Measurements from ENCODE around the gene ACAA1.

DNA sequence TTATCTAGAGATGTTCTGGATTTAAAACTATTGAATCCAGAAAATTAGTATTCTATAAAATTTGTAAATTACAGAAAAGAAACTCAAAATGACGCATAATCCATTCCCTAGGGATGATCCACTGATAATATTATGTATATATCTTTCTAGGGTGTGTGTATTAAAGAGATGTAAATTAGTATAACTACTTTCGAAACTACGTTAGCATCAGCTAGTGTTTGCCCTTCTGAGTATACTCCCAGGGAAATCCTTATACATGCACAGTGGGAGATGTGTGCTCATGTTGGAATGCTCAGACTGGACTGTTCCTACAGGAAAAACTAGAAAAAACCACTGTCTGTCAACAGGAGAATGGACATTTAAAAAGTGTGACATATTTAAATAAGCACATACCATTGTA lies 36.4 kb downstream of the ACAA1 start:
- TF ChIP-seq, protein P1, sequence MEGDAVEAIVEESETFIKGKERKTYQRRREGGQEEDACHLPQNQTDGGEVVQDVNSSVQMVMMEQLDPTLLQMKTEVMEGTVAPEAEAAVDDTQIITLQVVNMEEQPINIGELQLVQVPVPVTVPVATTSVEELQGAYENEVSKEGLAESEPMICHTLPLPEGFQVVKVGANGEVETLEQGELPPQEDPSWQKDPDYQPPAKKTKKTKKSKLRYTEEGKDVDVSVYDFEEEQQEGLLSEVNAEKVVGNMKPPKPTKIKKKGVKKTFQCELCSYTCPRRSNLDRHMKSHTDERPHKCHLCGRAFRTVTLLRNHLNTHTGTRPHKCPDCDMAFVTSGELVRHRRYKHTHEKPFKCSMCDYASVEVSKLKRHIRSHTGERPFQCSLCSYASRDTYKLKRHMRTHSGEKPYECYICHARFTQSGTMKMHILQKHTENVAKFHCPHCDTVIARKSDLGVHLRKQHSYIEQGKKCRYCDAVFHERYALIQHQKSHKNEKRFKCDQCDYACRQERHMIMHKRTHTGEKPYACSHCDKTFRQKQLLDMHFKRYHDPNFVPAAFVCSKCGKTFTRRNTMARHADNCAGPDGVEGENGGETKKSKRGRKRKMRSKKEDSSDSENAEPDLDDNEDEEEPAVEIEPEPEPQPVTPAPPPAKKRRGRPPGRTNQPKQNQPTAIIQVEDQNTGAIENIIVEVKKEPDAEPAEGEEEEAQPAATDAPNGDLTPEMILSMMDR (IDR thresholded peaks at IDR 0.05), result no peak
- TF ChIP-seq POLR2A (IDR thresholded peaks at IDR 0.05) (no peak), POLR2AphosphoS5 (IDR thresholded peaks at IDR 0.05) (no peak)

All from transverse colon (tissue), 4 donors.